Mesothelial cell of epicardium (in vitro differentiated cells): Measurements from ENCODE around the gene GSTA4. TPM values are rescaled to one million over a fixed set of nuclear protein-coding genes. Genes with fewer than 3 reads are reported as not detected.
"Not testable (repeated sequence)": the region's sequence is repeated elsewhere in the genome, so short reads cannot be mapped to it uniquely, and the experiment has no call there.

Experiments used
- DNase-seq, 2 experiments: peaks; one replicate each; pipeline ENCODE4 v3.0.0; 2021; ENCODE audit warnings: low spot score in 2 of 2; ENCODE audit not compliant: unreplicated experiment in 2 of 2
- H3K27ac Mint-ChIP-seq: 2 replicates; pipeline ENCODE4 v1.8.0; 2021; ENCODE audit warnings: mixed read lengths
- H3K27me3 Mint-ChIP-seq: 2 replicates; pipeline ENCODE4 v1.8.0; 2021; ENCODE audit warnings: low read depth, mixed read lengths
- H3K36me3 Mint-ChIP-seq: 2 replicates; pipeline ENCODE4 v1.8.0; 2021; ENCODE audit warnings: mixed read lengths
- H3K4me1 Mint-ChIP-seq: 2 replicates; pipeline ENCODE4 v1.8.0; 2021; ENCODE audit warnings: mixed read lengths
- H3K4me3 Mint-ChIP-seq: 2 replicates; pipeline ENCODE4 v1.8.0; 2021; ENCODE audit warnings: mild to moderate bottlenecking, moderate library complexity, mixed read lengths
- H3K9me3 Mint-ChIP-seq: 2 replicates; pipeline ENCODE4 v1.8.0; 2021; ENCODE audit warnings: mixed read lengths
- total RNA-seq: library from RNA; stranded (reverse); gene quantifications from 3 replicates; pipeline ENCODE4 v1.2.1, GENCODE V29; 2021
- TF ChIP-seq, protein P1 (sequence below): fragments of 200-600 bp; sonication (generic); IDR thresholded peaks from one replicate; pipeline ENCODE4 v1.5.0; 2021; ENCODE audit warnings: antibody characterized with exemption; ENCODE audit not compliant: unreplicated experiment

Gene GSTA4, protein sequence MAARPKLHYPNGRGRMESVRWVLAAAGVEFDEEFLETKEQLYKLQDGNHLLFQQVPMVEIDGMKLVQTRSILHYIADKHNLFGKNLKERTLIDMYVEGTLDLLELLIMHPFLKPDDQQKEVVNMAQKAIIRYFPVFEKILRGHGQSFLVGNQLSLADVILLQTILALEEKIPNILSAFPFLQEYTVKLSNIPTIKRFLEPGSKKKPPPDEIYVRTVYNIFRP
- 66.2 to 69.5 TPM (median 68.8 TPM) in 3 replicates for total RNA-seq

DNA sequence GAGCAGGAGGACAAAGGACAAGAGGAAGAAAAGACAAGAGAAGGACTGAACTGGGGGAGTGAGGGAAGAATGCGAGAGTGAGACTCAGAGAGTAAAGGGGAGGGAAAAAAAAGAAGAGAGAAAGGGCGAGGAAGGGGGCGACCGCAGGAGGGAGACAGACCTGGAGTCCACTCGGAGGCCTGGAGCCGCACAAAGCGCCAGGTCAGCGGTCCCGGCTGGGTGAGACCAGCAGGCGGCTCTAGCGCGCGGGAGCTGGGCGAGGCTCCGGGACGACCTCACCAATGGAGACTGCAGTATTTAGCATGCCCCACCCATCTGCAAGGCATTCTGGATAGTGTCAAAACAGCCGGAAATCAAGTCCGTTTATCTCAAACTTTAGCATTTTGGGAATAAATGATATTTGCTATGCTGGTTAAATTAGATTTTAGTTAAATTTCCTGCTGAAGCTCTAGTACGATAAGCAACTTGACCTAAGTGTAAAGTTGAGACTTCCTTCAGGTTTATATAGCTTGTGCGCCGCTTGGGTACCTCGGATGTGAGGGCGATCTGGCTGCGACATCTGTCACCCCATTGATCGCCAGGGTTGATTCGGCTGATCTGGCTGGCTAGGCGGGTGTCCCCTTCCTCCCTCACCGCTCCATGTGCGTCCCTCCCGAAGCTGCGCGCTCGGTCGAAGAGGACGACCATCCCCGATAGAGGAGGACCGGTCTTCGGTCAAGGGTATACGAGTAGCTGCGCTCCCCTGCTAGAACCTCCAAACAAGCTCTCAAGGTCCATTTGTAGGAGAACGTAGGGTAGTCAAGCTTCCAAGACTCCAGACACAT is at the start of gene GSTA4:
Gene GSTA4 (minus strand): TSS at position 196 of the 824 bp plus-strand sequence. CDS start 1,041 bp downstream, outside the sequence.
- Mint-ChIP-seq H3K36me3 (peaks cover 12% of the 10 kb centered on the region), H3K4me1 (peaks cover 18% of the 10 kb centered on the region), H3K4me3 (peak within 1 kb of the TSS; percentile 95), H3K27ac (peak within 1 kb of the TSS; percentile 99)
- TF ChIP-seq, protein P1, sequence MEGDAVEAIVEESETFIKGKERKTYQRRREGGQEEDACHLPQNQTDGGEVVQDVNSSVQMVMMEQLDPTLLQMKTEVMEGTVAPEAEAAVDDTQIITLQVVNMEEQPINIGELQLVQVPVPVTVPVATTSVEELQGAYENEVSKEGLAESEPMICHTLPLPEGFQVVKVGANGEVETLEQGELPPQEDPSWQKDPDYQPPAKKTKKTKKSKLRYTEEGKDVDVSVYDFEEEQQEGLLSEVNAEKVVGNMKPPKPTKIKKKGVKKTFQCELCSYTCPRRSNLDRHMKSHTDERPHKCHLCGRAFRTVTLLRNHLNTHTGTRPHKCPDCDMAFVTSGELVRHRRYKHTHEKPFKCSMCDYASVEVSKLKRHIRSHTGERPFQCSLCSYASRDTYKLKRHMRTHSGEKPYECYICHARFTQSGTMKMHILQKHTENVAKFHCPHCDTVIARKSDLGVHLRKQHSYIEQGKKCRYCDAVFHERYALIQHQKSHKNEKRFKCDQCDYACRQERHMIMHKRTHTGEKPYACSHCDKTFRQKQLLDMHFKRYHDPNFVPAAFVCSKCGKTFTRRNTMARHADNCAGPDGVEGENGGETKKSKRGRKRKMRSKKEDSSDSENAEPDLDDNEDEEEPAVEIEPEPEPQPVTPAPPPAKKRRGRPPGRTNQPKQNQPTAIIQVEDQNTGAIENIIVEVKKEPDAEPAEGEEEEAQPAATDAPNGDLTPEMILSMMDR = peak; percentile 43
- not testable (repeated sequence) for H3K9me3 Mint-ChIP-seq, H3K27me3 Mint-ChIP-seq
- peak; percentile 88 to 92 for DNase-seq

DNA sequence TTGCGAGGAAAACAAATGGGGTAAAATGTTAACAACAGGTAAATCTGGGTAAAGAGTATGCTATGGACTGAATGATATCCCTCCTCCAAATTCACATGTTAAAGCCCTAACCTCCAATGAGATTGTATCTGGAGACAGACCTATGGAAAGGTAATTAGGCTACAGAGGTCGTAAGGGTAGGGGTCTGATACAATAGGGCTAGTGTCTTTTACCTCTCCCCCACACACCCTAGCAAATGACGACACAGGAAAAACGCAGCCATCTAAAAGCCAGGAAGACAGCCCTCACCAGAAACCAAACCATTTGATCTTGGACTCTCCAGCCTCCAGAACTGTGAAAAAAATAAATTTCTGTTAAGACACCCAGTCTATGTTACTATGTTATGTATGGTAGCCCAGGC is 49.5 kb upstream of the GSTA4 start:
- peaks cover 13% of the 10 kb centered on the region for H3K4me1 Mint-ChIP-seq
- TF ChIP-seq, protein P1 = no peak

DNA sequence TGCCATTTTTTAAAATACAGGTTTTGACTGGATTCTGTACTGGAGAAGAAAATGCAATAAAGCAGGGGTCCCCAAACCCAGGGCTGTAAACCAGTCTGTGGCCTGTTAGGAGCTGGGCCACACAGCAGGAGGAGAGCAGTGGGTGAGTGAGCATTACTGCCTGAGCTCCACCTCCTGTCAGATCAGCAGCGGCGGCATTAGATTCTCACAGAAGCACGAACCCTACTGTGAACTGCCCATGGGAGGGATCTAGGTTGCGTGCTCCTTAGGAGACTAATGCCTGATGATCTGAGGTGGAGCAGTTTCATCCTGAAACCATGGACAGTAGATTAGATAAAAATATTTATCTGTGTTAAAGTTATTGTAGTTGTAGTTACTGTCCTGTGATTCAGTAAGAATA is 49.0 kb upstream of the GSTA4 start:
- Mint-ChIP-seq H3K9me3 (no peaks in the 10 kb centered on the region), H3K36me3 (peaks cover 22% of the 10 kb centered on the region), H3K27ac (no peak overlapping the region), H3K4me1 (peaks cover 13% of the 10 kb centered on the region), H3K4me3 (no peak overlapping the region), H3K27me3 (no peaks in the 10 kb centered on the region)
- DNase-seq = no peak
- TF ChIP-seq, protein P1 = no peak

More for the DNA sequence above, 49.5 kb upstream of the GSTA4 start:
- Mint-ChIP-seq H3K27me3 (no peaks in the 10 kb centered on the region), H3K36me3 (peaks cover 17% of the 10 kb centered on the region), H3K4me3 (no peak overlapping the region), H3K27ac (no peak overlapping the region), H3K9me3 (no peaks in the 10 kb centered on the region)
- no peak for DNase-seq

DNA sequence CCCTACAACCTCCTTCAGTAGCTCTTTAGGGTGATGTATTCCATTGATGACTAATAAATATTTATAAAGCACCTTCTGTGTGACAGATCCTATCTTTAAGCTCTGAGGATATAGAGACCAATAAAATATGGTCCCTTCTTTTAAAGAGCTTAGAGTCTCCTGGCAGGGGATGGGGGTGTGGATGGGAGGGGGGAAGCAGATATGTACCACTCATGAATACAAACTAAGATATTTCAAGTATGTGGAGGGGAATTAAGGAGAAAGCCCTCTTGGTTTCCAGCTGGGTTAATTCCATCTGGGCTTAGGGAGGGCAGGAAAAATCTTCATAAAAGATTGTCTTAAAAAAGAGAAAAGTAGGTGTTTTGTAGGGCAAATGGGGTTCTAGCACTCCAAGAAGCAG is 48.5 kb upstream of the GSTA4 start:
- Mint-ChIP-seq H3K27me3 (no peaks in the 10 kb centered on the region), H3K27ac (no peak overlapping the region), H3K9me3 (no peaks in the 10 kb centered on the region), H3K36me3 (peaks cover 24% of the 10 kb centered on the region), H3K4me3 (no peak overlapping the region), H3K4me1 (peaks cover 13% of the 10 kb centered on the region)
- no peak for DNase-seq
- TF ChIP-seq, protein P1 = no peak

DNA sequence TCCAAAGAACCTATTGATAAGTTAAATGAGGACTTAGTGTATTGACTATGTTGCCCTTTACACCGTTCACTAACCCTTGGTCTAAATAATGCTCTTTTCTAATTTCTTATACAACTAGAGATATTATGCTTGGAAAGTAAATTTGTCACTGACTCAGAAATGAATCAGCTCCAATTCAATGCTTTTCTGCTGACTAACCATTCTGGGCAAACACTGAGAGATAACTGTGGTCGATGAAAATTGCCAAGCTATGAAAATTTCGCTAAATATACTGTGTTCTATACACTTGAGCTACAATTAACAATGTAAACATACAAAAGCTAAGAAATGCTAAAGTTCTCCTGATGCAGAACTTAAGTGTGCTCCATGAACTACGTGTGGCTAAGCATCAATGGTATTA is 47.0 kb upstream of the GSTA4 start:
- Mint-ChIP-seq H3K4me3 (no peak overlapping the region), H3K36me3 (peaks cover 27% of the 10 kb centered on the region), H3K27me3 (no peaks in the 10 kb centered on the region), H3K9me3 (no peaks in the 10 kb centered on the region), H3K27ac (no peak overlapping the region), H3K4me1 (peaks cover 13% of the 10 kb centered on the region)
- no peak for DNase-seq
- TF ChIP-seq, protein P1 = no peak
